Tibial nerve (tissue), 3 donors: ENCODE results near the gene TUT7.

Experiments
- CTCF ChIP-seq, 5 experiments: fragments of 200-600 bp in 3 of 5; fragments of 450-650 bp in 2 of 5; sonication (generic) in 3 of 5; IDR thresholded peaks; one replicate each; pipeline ENCODE4 v1.5.1; 2016 to 2019; ENCODE audit warnings: antibody characterized with exemption in 5 of 5, mild to moderate bottlenecking in 3 of 5, moderate library complexity in 2 of 5
- POLR2A ChIP-seq, 2 donors: fragments of 450-650 bp; IDR thresholded peaks; one replicate each; pipeline ENCODE4 v1.6.1; 2017; ENCODE audit warnings: antibody characterized with exemption in 2 of 2, mild to moderate bottlenecking in 2 of 2, moderate library complexity in 2 of 2

DNA sequence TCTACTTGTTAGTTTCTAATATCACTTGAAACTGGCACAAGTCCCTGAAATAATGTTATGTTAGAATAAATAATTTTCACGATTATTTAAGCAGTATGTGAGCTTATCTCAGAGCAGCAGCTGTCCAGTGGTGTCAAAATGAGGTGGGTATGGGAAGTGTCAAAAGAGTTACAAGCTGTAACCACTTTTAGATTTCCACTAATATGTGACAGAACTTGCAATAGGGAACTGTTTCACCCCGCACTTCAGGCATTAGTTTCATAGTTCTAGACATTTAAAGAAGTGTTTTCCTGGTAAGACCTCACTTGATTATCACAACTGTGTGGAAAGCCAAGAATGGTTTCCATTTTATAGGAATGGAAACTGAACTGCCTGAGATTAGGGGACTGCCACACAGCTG is 68.9 kb downstream of the TUT7 start:
- TF ChIP-seq POLR2A (IDR thresholded peaks at IDR 0.05) = no peak
- no peak for TF ChIP-seq CTCF (IDR thresholded peaks at IDR 0.05)
